Epithelial cell of esophagus (primary cell): ENCODE results near the gene C6orf52.
"Not testable (repeated sequence)": the region's sequence is repeated elsewhere in the genome, so short reads cannot be mapped to it uniquely, and the experiment has no call there.

Experiments used
- DNase-seq: peaks from one replicate; pipeline ENCODE4 v3.0.0; 2010; ENCODE audit warnings: low read depth
- H3K4me3 ChIP-seq: 2 replicates; pipeline ENCODE4 v1.5.1; 2011; ENCODE audit warnings: mild to moderate bottlenecking, low read length, control low read depth
- CTCF ChIP-seq: IDR thresholded peaks from 2 replicates; pipeline ENCODE4 v1.5.1; 2011; ENCODE audit warnings: low read depth, mild to moderate bottlenecking, low read length, control low read depth, inconsistent platforms; ENCODE audit not compliant: insufficient read depth; ENCODE audit errors: missing control alignments

C6orf52 gene

GRCh38 chr6:10684618-10685017 lies 9.8 kb downstream of the C6orf52 start:
- no peak overlapping the region for H3K4me3 ChIP-seq
- no peak for TF ChIP-seq CTCF
- no peak for DNase-seq

GRCh38 chr6:10682355-10682988 lies 11.9 kb downstream of the C6orf52 start:
- H3K4me3 ChIP-seq, result no peak overlapping the region
- TF ChIP-seq CTCF, result no peak

DNA sequence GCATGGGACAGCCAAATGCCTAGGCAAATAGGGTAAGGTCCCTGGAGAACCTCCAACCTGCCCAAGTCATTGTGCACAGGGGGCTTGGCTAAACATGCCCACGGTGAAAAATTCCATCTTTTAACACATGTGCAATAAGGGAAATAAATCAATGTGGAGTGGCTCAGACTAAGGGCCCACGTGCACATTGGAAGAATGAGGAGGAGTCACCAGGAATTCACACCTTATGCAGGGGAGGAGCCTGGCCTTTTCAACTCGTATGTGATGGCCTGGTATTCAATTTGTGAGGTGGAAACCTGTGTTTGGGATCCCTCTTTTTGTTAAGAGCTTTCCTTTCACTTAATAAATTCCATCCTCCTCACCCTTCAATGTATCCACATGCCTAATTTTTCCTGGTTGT lies 12.6 kb downstream of the C6orf52 start:
- no peak overlapping the region for H3K4me3 ChIP-seq
- no peak for TF ChIP-seq CTCF
- no peak for DNase-seq

More at GRCh38 chr6:10682355-10682988, 11.9 kb downstream of the C6orf52 start:
- no peak for DNase-seq

DNA sequence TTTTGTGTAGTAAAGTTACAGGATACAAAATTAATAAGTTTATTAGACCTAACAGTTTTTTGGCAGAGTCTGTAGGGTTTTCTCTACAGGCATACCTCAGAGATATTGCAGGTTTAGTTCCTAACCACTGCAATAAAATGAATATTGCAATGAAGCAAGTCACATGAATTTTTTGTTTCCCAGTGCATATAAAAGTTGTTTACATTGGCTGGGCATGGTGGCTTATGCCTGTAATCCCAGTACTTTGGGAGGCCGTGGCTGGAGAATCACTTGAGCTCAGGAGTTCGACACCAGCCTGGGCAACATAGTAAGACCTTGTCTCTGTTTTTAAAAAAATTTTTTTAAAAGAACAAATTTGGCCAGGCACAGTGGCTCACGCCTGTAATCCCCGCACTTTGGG lies 16.0 kb downstream of the C6orf52 start:
- DNase-seq, result no peak
- no peak for TF ChIP-seq CTCF
- H3K4me3 ChIP-seq, result no peak overlapping the region

- no peak for DNase-seq
- H3K4me3 ChIP-seq, result no peak overlapping the region
These were observed 18.0 kb downstream of the C6orf52 start for GRCh38 chr6:10676403-10676802.

DNA sequence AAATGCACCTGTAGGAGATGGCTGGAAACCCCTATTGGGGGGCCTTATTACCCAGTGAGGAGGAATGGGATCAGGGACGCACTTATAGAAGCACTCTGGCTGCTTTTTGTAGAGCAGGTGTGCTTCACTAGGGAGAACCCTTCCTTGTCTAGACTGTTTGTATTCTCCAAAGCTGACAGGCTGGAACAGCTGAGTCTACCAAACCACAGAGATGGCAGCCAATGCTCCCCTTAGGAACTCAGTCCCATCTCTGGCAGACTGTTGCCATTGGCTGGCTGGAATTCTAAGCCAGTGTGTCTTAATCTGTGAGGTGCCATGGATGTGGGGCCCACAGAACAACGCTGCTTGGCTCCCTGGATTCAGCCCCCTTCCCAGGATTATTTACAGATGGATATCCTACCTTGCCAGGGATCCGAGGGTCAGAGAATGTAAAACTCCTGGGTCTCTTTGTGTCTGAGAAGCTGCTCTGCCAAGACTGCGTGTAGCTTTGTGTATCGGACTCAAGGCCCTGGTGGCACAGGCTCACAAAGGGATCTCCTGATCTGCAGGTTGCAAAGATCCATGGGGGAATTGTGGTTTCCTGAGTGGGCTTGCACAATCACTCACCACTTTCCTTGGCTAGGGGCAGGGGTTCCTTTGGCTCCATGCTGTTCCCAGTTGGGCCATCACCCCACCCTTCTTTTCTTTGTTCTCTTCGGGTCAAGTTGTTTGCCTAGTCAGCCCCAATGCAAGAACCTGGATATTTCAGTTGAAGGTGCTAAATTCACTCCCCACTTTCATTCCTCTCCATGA lies 26.1 kb downstream of the C6orf52 start:
- no peak for DNase-seq
- TF ChIP-seq CTCF, result no peak
- no peak overlapping the region for H3K4me3 ChIP-seq

More at GRCh38 chr6:10676403-10676802, 18.0 kb downstream of the C6orf52 start:
- TF ChIP-seq CTCF, result no peak

DNA sequence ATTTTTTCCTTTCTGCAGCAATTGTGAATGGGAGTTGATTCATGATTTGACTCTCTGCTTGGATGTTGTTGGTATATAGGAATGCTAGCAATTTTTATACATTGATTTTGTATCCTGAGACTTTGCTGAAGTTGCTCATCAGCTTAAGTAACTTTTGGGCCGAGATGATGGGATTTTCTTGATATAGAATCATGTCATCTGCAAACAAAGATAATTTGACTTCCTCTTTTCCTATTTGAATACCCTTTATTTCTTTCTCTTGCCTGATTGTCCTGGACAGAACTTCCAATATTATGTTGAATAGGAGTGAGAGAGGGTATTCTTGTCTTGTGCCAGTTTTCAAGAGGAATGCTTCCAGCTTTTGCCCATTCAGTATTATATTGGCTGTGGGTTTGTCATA lies 28.8 kb downstream of the C6orf52 start:
- not testable (repeated sequence) for DNase-seq, H3K4me3 ChIP-seq
